SKM-1 treated with dmso at 0.1 percent for 144 hours (cell line): ENCODE measurements around the gene SPRR3.

Source experiments
- DNase-seq: peaks from one replicate; lab custom pipeline; 2025; ENCODE audit not compliant: unreplicated experiment; lab: John Stamatoyannopoulos, UW

The SPRR3 gene

GRCh38 chr1:153001382-153001781 is at the start of gene SPRR3:
Gene SPRR3 (plus strand): TSS chr1:153001749. CDS start chr1:153003021, 1,272 bp downstream.
- no peak for DNase-seq

- DNase-seq, result no peak
These were observed 47.8 kb upstream of the SPRR3 start for GRCh38 chr1:152953761-152954160.

GRCh38 chr1:152954436-152954835 is 47.1 kb upstream of the SPRR3 start:
- DNase-seq, result no peak

- no peak for DNase-seq
These were observed 44.0 kb upstream of the SPRR3 start for GRCh38 chr1:152957561-152957960.

- no peak for DNase-seq
These were observed 42.3 kb upstream of the SPRR3 start for GRCh38 chr1:152959273-152959672.

GRCh38 chr1:152959801-152960451 is 41.6 kb upstream of the SPRR3 start:
- DNase-seq, result no peak

GRCh38 chr1:152960452-152961044 is 41.0 kb upstream of the SPRR3 start:
- DNase-seq, result no peak

GRCh38 chr1:152961226-152961891 is 40.2 kb upstream of the SPRR3 start:
- no peak for DNase-seq

GRCh38 chr1:152962876-152963415 is 38.6 kb upstream of the SPRR3 start:
- DNase-seq, result no peak

GRCh38 chr1:152964536-152964935 is 37.0 kb upstream of the SPRR3 start:
- no peak for DNase-seq

GRCh38 chr1:152965853-152966252 is 35.7 kb upstream of the SPRR3 start:
- DNase-seq, result no peak

- DNase-seq, result no peak
These were observed 34.3 kb upstream of the SPRR3 start for GRCh38 chr1:152967201-152967600.

- no peak for DNase-seq
These were observed 33.3 kb upstream of the SPRR3 start for GRCh38 chr1:152968248-152968647.

- no peak for DNase-seq
These were observed 32.5 kb upstream of the SPRR3 start for GRCh38 chr1:152969036-152969435.

GRCh38 chr1:152970495-152970894 is 31.1 kb upstream of the SPRR3 start, which contains the start of gene SPRR4:
Gene SPRR4 (plus strand): TSS chr1:152970648. CDS start chr1:152971891, 1,243 bp downstream.
- DNase-seq, result no peak

GRCh38 chr1:152972196-152972886 is 29.2 kb upstream of the SPRR3 start:
- DNase-seq, result no peak

GRCh38 chr1:152976688-152977087 is 24.9 kb upstream of the SPRR3 start:
- DNase-seq, result no peak

GRCh38 chr1:152977614-152978013 is 23.9 kb upstream of the SPRR3 start:
- no peak for DNase-seq

- DNase-seq, result no peak
These were observed 20.9 kb upstream of the SPRR3 start for GRCh38 chr1:152980676-152981075.

- no peak for DNase-seq
These were observed 20.2 kb upstream of the SPRR3 start for GRCh38 chr1:152981146-152981871.

- no peak for DNase-seq
These were observed 19.5 kb upstream of the SPRR3 start for GRCh38 chr1:152982076-152982475.
